K562 (cell line): ENCODE results near the gene TFAP2A. TPM values are rescaled to one million over a fixed set of nuclear protein-coding genes. Genes with fewer than 3 reads are reported as not detected.

Source experiments
- ATAC-seq: fragments of 200-7000 bp; cut with Tn5 transposase; 3 replicates; pipeline ENCODE4 v1.9.1; 2020; ENCODE audit warnings: moderate library complexity
- BruUV-seq: library from RNA; stranded (reverse); fragments of 400-500 nt; replicated peaks from 2 replicates; lab custom pipeline; 2021; lab: Mats Ljungman, UMichigan
- CTCF ChIA-PET: fragments of 300-600 bp; formaldehyde crosslinking; extraction: SDS; loops from one replicate; lab custom pipeline; 2021; ENCODE audit warnings: low intra/inter-chr PET ratio; lab: Yijun Ruan, JAX
- POLR2A ChIA-PET: fragments of 300-600, 350-650 bp; sonication (Branson Sonifier 250); formaldehyde crosslinking; extraction: SDS; loops from one replicate; lab custom pipeline; 2021; ENCODE audit warnings: antibody characterized with exemption, inconsistent platforms; lab: Yijun Ruan, JAX
- DNase-seq, 4 experiments: peaks; one replicate each; pipeline versions ENCODE4 v3.0.0 to v3.0.0-alpha.2; 2011 to 2018; ENCODE audit warnings: low spot score in 3 of 4, mixed read lengths in 3 of 4; ENCODE audit errors: extremely low read depth in 1 of 4
- FAIRE-seq: peaks from 2 replicates; lab custom pipeline; 2011; peaks lifted over from hg19 to GRCh38; lab: Jason Lieb, UNC
- H2AFZ ChIP-seq: 2 replicates; pipeline ENCODE4 v1.6.0; 2011; ENCODE audit warnings: low read depth, low read length, control low read depth, inconsistent platforms
- H3K27ac ChIP-seq: fragments of 200-600 bp; 3 replicates; pipeline ENCODE4 v1.8.0; 2011; ENCODE audit warnings: low read depth, mild to moderate bottlenecking, control low read depth, inconsistent platforms, low read length, moderate library complexity, mixed read lengths; ENCODE audit errors: extremely low read depth
- H3K27me3 ChIP-seq, 2 experiments: fragments of 300-600 bp in 1 of 2; 2 replicates in 1 of 2; 3 replicates in 1 of 2; pipeline versions ENCODE4 v1.6.0 to v1.8.0; 2011; ENCODE audit warnings: inconsistent platforms in 2 of 2, low read length in 2 of 2, mild to moderate bottlenecking in 1 of 2, mixed read lengths in 1 of 2, moderate library complexity in 1 of 2; ENCODE audit not compliant: control insufficient read depth in 2 of 2, insufficient read depth in 2 of 2
- H3K36me3 ChIP-seq: fragments of 300-600 bp; 3 replicates; pipeline ENCODE4 v1.8.0; 2011; ENCODE audit warnings: mild to moderate bottlenecking, low read length, inconsistent platforms; ENCODE audit not compliant: control insufficient read depth, insufficient read depth
- H3K4me1 ChIP-seq, 2 experiments: fragments of 200-600 bp in 1 of 2; replicated peaks in 1 of 2; 2 replicates in 1 of 2; 3 replicates in 1 of 2; pipeline versions ENCODE4 v1.5.1 to v1.8.0; 2011; ENCODE audit warnings: inconsistent platforms in 2 of 2, low read length in 2 of 2, mild to moderate bottlenecking in 1 of 2, mixed read lengths in 1 of 2, moderate library complexity in 1 of 2; ENCODE audit not compliant: control insufficient read depth in 2 of 2, insufficient read depth in 2 of 2
- H3K4me2 ChIP-seq: 2 replicates; pipeline ENCODE4 v1.6.1; 2011; ENCODE audit warnings: low read length, control low read depth, inconsistent platforms, mixed read lengths; ENCODE audit not compliant: insufficient read depth
- H3K4me3 ChIP-seq: fragments of 200-600 bp; sonication (generic), shearing (Covaris generic); 2 replicates; pipeline ENCODE4 v1.5.1; 2016; ENCODE audit warnings: control low read depth, inconsistent platforms
- H3K79me2 ChIP-seq: fragments of 200-600 bp; 3 replicates; pipeline ENCODE4 v1.8.0; 2011; ENCODE audit warnings: low read length, inconsistent platforms; ENCODE audit not compliant: control insufficient read depth, insufficient read depth
- H3K9ac ChIP-seq, 2 experiments: 2 replicates each; pipeline versions ENCODE4 v1.6.0 to v1.6.1; 2011; ENCODE audit warnings: low read depth in 2 of 2, low read length in 2 of 2, control low read depth in 1 of 2, inconsistent platforms in 1 of 2, mild to moderate bottlenecking in 1 of 2, mixed read lengths in 1 of 2; ENCODE audit not compliant: insufficient read depth in 1 of 2
- H3K9me1 ChIP-seq: one replicate; pipeline ENCODE4 v1.6.0; 2011; ENCODE audit warnings: inconsistent platforms, mild to moderate bottlenecking, low read length, moderate library complexity; ENCODE audit not compliant: control insufficient read depth, insufficient read depth
- H3K9me3 ChIP-seq: replicated peaks from 2 replicates; pipeline ENCODE4 v1.5.1; 2011; ENCODE audit warnings: low read depth, low read length, inconsistent platforms; ENCODE audit not compliant: control insufficient read depth, insufficient read depth
- H4K20me1 ChIP-seq: replicated peaks from 2 replicates; pipeline ENCODE4 v1.6.1; 2011; ENCODE audit warnings: low read length, inconsistent platforms, mixed read lengths; ENCODE audit not compliant: control insufficient read depth, insufficient read depth
- ATF7 ChIP-seq: fragments of 450-650 bp; IDR thresholded peaks from 2 replicates; pipeline ENCODE4 v1.7.1; 2014; ENCODE audit warnings: mild to moderate bottlenecking, moderate library complexity
- CBFB ChIP-seq: sonication (generic); formaldehyde crosslinking; IDR thresholded peaks from 2 replicates; pipeline ENCODE4 v1.4.0; 2020; ENCODE audit warnings: mild to moderate bottlenecking, missing genetic modification reagents
- ETS2 ChIP-seq: IDR thresholded peaks from 2 replicates; pipeline ENCODE4 v1.6.1; 2016; ENCODE audit warnings: borderline replicate concordance, missing genetic modification characterization, mild to moderate bottlenecking, moderate library complexity, missing compliant biosample characterization; ENCODE audit not compliant: poor library complexity, severe bottlenecking
- PML ChIP-seq: IDR thresholded peaks from 2 replicates; pipeline ENCODE4 v1.6.1; 2012; ENCODE audit warnings: low read length, inconsistent platforms
- RBM39 ChIP-seq: fragments of 200-400 bp; formaldehyde crosslinking; optimal IDR thresholded peaks from 2 replicates; pipeline ENCODE3; 2018; ENCODE audit warnings: low read depth, low read length
- TCF15 ChIP-seq: fragments of 250-450 bp; sonication (Bioruptor Pico); IDR thresholded peaks from 2 replicates; pipeline ENCODE4 v1.8.0; 2022; ENCODE audit warnings: moderate library complexity, mild to moderate bottlenecking, inconsistent platforms
- TCF7 ChIP-seq: sonication (generic); IDR thresholded peaks from 2 replicates; pipeline ENCODE4 v1.6.1; 2016; ENCODE audit warnings: antibody characterized with exemption, borderline replicate concordance
- TOE1 ChIP-seq, 2 experiments: fragments of 450-650 bp in 1 of 2; sonication (generic) in 1 of 2; formaldehyde crosslinking in 1 of 2; IDR thresholded peaks; 2 replicates each; pipeline versions ENCODE4 v1.7.1 to v1.8.0; 2016 to 2022; ENCODE audit warnings: borderline replicate concordance in 2 of 2, mild to moderate bottlenecking in 2 of 2, antibody characterized with exemption in 1 of 2, inconsistent platforms in 1 of 2, low read depth in 1 of 2, missing genetic modification reagents in 1 of 2, moderate library complexity in 1 of 2
- ZBTB11 ChIP-seq, 3 experiments: fragments of 200-800 bp in 1 of 3; fragments of 250-450 bp in 1 of 3; fragments of 450-650 bp in 1 of 3; sonication (Bioruptor Pico) in 1 of 3; sonication (Bioruptor generic) in 1 of 3; formaldehyde crosslinking in 1 of 3; IDR thresholded peaks; 2 replicates each; pipeline versions ENCODE4 v1.6.1 to v1.8.0; 2016 to 2022; ENCODE audit warnings: mild to moderate bottlenecking in 2 of 3, missing genetic modification characterization in 2 of 3, missing compliant biosample characterization in 1 of 3, moderate library complexity in 1 of 3
- ZBTB17 ChIP-seq: fragments of 450-650 bp; formaldehyde crosslinking; IDR thresholded peaks from 2 replicates; pipeline ENCODE4 v1.4.0; 2020; ENCODE audit warnings: mild to moderate bottlenecking
- ZNF583 ChIP-seq: fragments of 250-450 bp; sonication (Bioruptor Pico); IDR thresholded peaks from 2 replicates; pipeline ENCODE4 v1.4.0; 2020
- ZNF699 ChIP-seq: fragments of 250-450 bp; sonication (Bioruptor Pico); IDR thresholded peaks from 2 replicates; pipeline ENCODE4 v1.8.0; 2021; ENCODE audit warnings: mild to moderate bottlenecking, moderate library complexity; ENCODE audit not compliant: insufficient replicate concordance
- WGBS: fragments of 100-300 bp; shearing (Covaris generic); methylation state at CpG from one replicate; pipeline ENCODE4 v1.1.6; 2016; ENCODE audit warnings: low coverage, mixed read lengths; ENCODE audit not compliant: insufficient coverage; ENCODE audit errors: missing lambda C conversion rate; 5-methylcytosine and 5-hydroxymethylcytosine counted together
- in situ Hi-C: fragments of 300-500 bp; cut with MboI; formaldehyde crosslinking; loops from 4 replicates; pipeline ENCODE4 v1.15.0; 2018; ENCODE audit warnings: inconsistent platforms, mixed read lengths
- intact Hi-C: fragments of 100-400 bp; cut with micrococcal nuclease; formaldehyde crosslinking; loops from 2 replicates; pipeline ENCODE4 v1.14.2; 2022
- polyA plus RNA-seq, 8 experiments: library from polyadenylated mRNA; depleted of rRNA in 4 of 8; stranded (reverse) in 5 of 8; unstranded in 3 of 8; fragments of >200 nt; fragmentation: Nextera tagmentation in 2 of 8; fragmentation: Illumina TruSeq in 1 of 8; extraction: Ambion mirVana in 2 of 8; extraction: Trizol in 1 of 8; gene quantifications; 2 replicates each; pipeline versions ENCODE4 v1.2.1 to v1.2.3, GENCODE V29; 2011 to 2014; ENCODE audit warnings: inconsistent platforms in 1 of 8, missing spikeins in 1 of 8
- total RNA-seq, 7 experiments: library from RNA; depleted of rRNA in 6 of 7; stranded (reverse); fragments of >200 nt in 6 of 7; fragmentation: Illumina TruSeq in 2 of 7; extraction: Trizol in 2 of 7; gene quantifications; 2 replicates each; pipeline versions ENCODE4 v1.2.1 to v1.2.3, GENCODE V29; 2011 to 2021; ENCODE audit warnings: low replicate concordance in 1 of 7

The TFAP2A gene
- total and polyA plus RNA-seq, 9 of the 15 experiments (the other 6 are each of a cell fraction or from before 2014, with no cell fraction given), result 0.14 to 0.53 (median 0.19) TPM; not detected in 1

- peak; percentile 55; the same call in 1 of the 2 replicates for TF ChIP-seq CBFB (CRISPR knock-in tag)
Measured at GRCh38 chr6:10404799-10405512, 9.9 kb downstream of the TFAP2A start (continued).

DNA sequence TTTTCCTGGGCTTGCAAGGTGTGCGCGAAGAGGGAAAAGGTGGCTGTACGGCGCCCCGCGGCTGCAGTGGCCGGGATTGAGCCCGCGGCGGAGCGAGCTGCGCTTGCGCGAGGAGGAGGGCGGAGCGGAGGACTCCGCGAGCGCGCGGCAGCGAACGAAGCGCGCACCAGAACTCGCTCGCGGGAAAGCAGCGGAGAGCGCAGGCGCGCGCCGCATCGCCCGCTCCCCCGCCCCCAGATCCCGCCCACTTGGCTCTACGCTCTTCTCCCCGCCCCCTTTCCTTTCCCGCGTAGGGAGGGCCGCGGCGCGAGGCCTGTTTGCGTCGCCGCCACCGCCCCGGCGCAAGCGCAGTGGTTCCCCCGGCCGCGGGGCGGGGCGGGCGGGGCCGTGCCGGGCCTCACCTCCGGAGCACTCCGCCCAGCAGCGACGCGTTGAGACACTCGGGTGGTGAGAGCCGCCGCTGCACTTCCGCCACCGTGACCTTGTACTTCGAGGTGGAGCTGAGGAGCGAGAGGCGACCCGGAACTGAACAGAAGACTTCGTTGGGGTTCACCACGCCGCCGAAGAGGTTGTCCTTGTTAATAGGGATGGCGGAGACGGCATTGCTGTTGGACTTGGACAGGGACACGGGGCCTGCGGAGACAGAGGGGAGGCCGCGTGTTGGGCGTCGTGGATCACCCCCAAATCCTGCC is 10.6 kb downstream of the TFAP2A start:
- Histone ChIP-seq H3K4me3 (peak overlapping the region; percentile 68), H3K36me3 (no peaks in the 10 kb centered on the region; the same call in 2 of the 3 replicates), H3K9me3 (peaks cover 7% of the 10 kb centered on the region), H3K4me1 (peaks cover 17 to 35% of the 10 kb centered on the region in 2 experiments), H4K20me1 (no peaks in the 10 kb centered on the region), H3K27me3 (no peaks in the 10 kb centered on the region), H2AFZ (peak overlapping the region; percentile 97), H3K27ac (peak overlapping the region; percentile 90), H3K9ac (peak overlapping the region; percentile 92 to 97), H3K4me2 (peak overlapping the region; percentile 98), H3K9me1 (no peaks in the 10 kb centered on the region), H3K79me2 (peaks cover 19% of the 10 kb centered on the region)
- 1% methylated on average over 68 of the region's 87 CpGs for WGBS
- peak; percentile 89 for FAIRE-seq
- intact Hi-C loops, result loop anchor here (1.0 to 5.0 kb wide), 5 partner anchors 57 to 373 kb away; no protein-coding TSS in a partner anchor
- ChIA-PET CTCF (interaction anchor here (0.6 kb wide), 1 partner anchor 16 kb away, joined by 3 read pairs; no protein-coding TSS in a partner anchor), POLR2A (interaction anchor here (0.5 to 1.0 kb wide), 8 partner anchors 10 to 948 kb away, joined by 3 to 10 read pairs (median 3); partner anchors contain the start of gene TFAP2A)
- peak; percentile 93 for ATAC-seq
- in situ Hi-C loops, result no loop called here
- BruUV-seq, result no TSS peak
- DNase-seq, result peak; percentile 99
- TF ChIP-seq PML, result peak; percentile 71; the same call in 1 of the 2 replicates
- peak; percentile 90 for TF ChIP-seq TCF15 (CRISPR knock-in tag)
- TF ChIP-seq TCF7, result no peak
- no peak for TF ChIP-seq RBM39
- no peak for TF ChIP-seq ETS2
- TF ChIP-seq TOE1 (IDR thresholded peaks at IDR 0.05; ENCODE audit: borderline replicate concordance), result 0 out of 2 replicates have a peak, but pooled peaks have one; percentile 77
- no peak for TF ChIP-seq TOE1 (CRISPR knock-in tag; IDR thresholded peaks at IDR 0.05; ENCODE audit: borderline replicate concordance, low read depth)
- TF ChIP-seq ATF7, result peak; percentile 67
- peak; percentile 91 for TF ChIP-seq ZBTB17 (CRISPR knock-in tag)
- peak; percentile 84; the same call in 1 of the 2 replicates for TF ChIP-seq ZNF583 (CRISPR knock-in tag)
- TF ChIP-seq ZBTB11 (CRISPR knock-in tag; IDR thresholded peaks at IDR 0.05), result peak in 2 of 3 experiments; percentile 78 to 96; a peak in 4 of 6 replicates
- no peak for TF ChIP-seq ZNF699
